SIG-M5 (cell line): ENCODE measurements around the gene ASB10.

Experiments used
- DNase-seq: peaks from one replicate; lab custom pipeline; 2025; lab: John Stamatoyannopoulos, UW

The ASB10 gene

DNA sequence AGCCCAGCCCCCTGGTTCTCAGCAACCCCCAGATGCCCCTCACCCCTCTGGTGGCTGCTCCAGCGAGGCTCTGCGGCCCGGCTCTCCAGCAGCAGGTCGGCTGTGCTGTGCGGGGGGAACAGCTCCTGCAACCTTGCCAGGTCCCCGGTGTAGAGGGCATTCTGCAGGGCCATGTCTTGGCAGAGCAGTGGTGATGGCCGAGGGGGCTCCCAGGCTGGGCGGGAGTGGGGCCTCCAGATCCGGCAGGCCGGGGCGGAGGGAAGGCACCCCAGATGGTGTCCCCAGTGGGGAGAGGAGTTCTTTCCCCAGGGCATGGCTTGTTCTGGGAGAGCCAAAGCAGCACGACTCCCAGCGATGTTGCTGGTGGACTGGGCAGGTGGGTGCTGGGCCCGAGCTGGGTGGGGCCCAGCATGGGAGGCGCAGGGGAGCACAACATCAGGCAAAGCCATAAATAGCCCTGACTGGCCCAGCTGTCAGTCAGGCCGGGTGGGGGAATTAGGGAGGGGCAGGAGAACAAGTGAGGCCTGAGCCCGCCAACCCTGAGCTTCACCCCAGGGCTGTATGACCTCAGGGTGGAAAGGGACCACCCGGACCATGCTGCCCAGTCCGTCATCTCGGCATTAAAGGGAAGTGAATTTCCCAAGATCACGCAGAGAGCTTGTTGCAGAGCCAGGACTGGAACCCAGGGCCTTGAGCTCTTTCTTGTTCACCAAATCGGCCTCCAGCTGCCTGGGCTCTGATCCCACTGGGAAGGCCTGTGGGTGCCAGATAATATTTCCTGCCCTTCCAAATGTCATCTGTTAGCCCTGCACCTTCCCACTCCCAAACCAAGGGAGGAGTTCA lies 580 bp upstream of the ASB10 start:
- no peak for DNase-seq

GRCh38 chr7:151185762-151186639 lies 1.0 kb downstream of the ASB10 start:
- no peak for DNase-seq

DNA sequence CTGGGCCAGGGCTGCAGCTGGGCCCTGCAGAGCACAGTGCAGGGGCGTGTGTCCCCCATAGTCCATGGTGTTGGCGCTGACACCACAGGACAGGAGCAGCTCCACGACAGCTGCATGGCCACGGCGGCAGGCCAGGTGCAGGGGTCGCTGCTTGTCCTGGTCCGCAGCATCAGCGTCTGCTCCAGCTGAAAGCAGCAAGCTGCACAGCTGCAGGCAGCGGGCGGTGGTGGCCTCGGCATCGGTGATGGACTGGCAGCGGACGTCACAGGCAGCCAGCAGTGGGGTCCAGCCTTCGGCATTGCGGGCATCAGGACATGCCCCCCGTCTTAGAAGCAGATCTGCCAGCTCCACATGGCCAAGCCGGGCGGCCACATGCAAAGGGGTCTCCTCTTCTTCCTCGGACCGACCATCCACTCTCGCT lies 6.0 kb downstream of the ASB10 start:
- no peak for DNase-seq

GRCh38 chr7:151179946-151180345 lies 7.1 kb downstream of the ASB10 start:
- DNase-seq = no peak

DNA sequence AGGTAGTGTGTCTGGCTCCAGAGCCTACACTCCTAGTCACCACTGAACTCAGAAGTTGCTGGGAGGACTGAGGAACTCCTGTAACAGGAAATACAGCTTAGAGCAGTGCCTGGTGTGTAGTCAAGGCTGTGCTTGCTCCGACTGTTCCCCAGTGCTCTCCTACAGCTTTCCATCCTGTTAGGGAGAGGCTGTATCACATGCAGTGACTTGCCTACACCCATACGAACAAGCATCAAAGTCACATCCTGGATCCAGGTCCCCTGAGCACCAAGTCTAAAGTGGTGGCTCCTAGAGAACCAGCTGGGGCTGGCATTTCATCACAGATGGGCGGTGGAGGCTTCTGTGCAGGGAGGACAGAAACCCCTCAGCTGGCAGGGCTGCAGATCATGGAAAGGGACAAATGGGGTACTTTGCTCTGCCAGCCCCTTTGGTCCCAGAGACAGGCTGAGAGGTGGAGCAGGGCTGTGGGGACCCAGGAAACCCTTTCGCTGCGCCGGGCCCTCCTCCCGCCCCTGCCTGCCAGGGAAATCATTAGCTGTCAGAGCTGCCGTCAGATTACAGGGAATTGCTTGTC lies 7.7 kb downstream of the ASB10 start:
- DNase-seq = no peak

- DNase-seq = no peak
These were observed 8.2 kb downstream of the ASB10 start for GRCh38 chr7:151178831-151179230.

DNA sequence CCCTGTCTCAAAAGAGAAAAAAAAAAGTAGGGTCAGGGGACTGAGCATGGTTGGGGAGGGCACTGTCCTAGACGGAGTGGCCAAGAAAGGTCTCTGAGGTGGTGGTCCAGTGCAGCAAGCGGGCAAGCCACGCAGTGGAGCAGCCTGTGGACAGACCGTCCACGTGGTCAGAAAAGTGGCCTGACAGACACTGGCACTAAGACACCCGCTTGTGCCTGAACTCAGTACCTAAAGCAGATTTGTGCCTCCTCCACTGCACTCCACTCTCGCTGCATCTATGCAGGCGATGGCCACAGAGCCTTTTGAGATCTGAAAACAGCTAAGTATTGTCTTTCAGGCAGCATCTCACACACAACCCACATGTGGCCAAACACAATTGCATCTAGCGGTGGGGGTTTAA lies 8.8 kb downstream of the ASB10 start:
- DNase-seq = no peak

DNA sequence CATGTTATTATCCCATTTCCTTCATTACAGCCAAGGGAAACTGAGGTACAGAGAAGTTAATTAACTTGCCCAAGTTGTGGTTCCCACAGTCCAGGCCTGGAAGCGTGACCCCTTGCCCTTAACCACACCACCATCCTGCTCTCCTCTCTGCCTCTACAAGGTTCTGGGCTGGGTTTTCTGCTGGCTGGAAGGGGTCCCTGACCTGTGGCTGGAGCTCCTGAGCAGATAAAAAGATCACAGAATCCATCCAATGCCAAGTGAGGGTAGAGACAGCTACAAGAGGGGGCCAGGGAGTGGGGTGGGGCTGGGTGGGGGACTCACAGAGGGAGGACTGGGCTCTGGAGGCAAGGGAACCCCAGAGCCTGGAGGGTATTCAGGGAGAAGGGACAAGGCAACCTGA lies 9.7 kb downstream of the ASB10 start:
- DNase-seq = no peak

DNA sequence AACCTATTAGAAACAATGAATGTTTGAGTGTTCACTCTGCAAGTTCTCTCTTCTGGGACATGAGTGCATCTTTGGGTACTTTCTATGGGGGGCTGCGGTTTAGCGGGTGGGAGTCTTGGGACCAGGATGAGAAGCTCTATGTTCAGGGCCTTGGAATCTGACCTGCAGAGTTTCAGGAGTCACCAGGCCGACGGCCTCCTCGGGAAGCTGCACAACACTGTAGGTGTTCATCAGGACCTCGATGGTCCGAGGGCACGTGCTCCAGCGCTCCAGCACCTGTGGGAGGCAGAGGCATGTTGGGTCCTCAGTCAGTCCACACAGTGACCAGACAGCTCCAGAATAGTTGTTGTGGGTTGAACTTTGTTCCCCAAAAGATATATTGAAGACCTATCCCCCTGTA lies 10.6 kb downstream of the ASB10 start:
- no peak for DNase-seq

DNA sequence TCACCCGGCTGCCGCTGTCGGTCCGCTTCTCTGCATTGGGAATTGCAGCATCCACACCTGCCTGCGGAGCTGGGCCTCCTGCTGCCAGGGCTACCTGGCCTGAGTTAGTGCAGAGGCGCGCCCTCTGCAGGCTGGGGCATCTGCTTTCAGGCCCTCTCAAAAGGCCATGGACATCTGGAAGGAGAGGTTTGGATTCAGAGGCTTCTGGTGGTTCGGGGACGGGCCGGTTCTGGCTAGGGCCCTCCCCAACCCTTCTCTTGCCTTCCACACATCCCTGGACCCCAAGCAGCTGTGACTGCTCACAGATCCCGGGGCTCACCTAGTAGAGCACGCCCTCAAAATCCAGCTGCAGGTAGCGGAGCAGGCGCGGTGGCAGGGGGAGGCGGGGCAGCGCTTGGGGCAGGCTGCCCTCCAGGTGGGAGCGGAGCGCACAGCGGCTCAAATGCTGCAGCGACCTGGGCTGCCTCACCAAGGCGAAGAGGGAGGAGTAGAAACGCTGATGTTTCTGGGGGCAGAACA lies 11.2 kb downstream of the ASB10 start:
- DNase-seq = no peak

DNA sequence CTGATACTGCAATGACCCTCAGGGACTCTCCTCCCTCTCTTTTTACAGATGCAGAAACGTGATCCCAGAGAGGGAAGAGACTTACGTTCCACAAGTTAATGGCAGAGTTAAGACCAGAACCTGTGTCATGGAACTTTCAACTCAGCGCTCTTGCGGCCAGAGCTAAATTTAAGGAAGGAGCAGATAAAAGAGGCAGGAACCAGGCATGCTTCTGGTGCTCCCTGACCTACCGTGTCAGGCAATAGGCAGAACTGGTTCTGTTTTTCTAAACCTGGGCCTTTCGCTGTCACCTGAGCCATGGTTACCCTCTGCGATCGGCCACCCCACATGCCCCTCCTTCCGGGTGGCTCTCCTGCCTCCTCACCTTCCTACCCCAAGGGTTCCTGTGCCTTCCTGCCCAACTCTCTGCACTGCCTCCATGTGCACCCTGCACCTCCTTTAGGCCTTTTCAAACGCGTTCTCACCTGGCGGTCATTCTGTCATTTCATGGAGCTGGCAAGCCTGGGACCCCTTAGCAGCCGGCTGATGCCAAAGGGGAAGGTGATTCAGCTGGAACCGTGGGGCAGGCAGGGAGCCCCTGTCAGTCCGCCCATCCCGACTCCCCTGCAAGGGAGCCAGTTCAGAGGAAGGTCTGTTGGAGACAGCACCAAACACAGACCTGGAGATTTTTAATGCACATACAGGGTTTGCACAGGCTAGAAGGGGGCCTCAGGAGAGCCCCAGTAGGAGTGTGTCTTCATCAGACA lies 11.8 kb downstream of the ASB10 start:
- no peak for DNase-seq

DNA sequence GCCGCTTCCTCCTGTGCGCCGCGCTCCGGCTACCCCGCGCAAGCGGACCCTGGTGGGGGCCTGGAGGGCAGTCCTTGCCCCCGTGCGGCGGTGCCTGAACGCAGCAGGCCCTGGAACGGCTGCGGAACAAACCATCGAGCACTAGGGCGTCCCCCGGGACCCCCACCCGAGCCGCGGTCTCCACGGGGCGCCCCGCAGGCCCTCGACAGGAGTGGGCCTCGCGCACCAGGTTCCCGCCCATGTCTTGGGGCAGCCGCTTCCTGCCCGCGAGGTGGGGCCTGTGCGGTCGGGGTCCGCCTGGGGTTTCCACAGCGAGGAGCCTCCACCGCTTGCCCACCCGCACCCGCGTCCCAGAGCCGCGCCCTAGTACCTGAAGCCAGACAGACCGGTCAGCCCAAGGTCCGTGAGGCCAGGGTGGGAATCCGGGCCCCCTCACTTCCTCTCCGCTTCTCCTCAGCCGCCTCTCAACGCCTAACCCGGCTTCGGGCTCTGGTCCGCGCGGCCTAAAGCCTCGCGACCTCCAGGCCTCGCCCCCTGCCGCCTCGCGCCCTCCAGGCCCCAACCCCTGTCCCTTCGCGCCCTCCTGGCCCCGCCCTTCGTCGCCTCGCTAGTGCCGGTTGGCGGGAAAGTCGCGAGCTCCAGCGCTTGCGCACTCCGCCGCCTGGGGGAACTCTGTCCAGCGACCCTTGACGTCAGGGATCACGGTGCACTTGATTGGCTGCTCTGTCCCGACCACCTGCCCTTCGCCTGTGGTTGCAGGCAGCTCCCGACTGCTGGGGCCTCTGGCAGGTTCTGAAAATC lies 12.6 kb downstream of the ASB10 start:
- no peak for DNase-seq

DNA sequence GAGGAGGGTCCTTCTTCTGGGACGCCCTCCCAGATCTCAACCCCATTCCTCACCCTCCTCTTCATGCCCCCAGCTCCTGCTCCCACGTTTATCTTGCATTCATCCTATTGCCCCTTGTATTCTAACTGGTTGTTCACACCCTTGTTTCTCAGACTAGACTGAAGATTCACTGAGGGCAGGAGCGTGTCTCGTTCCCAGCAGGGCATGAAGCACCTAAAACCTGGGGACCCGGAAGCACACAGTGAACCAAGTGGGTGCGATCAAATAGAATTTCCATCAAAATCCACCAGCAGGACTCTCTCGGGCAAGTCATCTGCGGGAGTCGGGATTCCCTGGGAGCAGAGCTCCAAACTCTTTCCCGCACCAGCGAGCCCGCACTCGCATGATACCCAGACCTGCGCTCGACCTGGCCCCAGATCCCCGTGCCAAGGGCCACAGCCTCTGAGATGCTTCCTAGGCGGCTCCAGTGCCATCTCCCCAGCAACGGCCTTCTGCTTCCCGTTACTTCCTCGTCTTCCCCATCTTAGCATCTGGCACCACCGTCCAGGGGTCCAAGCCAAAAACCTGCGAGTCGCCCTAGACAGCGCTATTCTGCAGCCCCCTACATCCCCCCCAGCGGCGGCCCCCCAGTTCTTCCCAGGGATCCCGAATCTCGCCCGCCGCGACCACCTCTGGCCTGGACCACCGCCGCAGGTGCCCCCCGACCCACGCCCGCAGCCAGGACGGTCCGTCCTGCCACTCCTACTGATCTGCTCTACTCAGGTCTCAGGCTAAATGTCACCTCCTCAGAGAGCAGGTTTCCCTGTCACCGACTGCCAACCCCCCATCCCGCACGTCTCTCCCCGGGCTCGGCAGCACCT lies 13.4 kb downstream of the ASB10 start:
- DNase-seq = no peak

DNA sequence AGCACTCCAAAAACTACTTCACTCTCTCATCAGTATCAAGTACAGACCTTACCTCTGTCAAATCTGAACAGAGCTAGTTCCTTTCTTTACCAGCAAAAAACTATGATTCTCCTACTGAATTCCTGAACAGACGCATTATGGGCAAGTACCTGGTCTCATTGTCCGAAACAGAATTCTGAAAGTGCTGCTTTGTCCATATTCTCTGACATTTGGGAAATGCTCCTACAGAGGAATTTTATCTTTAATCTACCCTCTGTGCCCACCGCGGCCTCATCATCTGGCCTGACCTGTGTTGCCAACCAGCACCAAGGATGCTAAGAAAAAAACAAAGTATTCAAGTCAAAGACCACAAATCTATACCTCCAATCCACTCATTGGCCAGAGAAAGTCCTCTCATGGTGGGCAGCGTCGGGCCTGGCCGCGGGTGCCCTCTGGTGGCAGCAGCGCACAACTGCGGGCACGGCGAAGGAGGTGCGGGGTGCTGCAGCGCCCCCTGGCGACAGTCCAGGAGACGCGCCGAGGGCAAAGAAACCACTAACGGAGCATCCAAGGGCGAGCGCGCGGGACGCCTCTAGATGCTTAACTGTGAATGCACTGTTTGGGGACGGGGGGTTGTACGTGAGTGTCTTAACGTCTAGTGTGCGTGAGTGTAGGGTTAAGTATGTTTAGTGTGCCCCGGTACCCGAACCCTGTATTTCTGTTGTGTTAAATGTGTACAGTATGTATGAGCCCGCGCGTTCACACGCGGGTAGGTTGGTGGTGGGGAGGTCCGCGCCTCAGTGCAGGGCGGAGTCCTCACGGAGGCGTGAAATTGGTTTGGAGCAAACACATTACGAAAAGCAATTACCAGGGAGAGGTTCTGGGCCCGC lies 14.5 kb downstream of the ASB10 start:
- no peak for DNase-seq

GRCh38 chr7:151168787-151169162 lies 18.3 kb downstream of the ASB10 start:
- DNase-seq = no peak

GRCh38 chr7:151168003-151168786 lies 18.9 kb downstream of the ASB10 start:
- DNase-seq = no peak

DNA sequence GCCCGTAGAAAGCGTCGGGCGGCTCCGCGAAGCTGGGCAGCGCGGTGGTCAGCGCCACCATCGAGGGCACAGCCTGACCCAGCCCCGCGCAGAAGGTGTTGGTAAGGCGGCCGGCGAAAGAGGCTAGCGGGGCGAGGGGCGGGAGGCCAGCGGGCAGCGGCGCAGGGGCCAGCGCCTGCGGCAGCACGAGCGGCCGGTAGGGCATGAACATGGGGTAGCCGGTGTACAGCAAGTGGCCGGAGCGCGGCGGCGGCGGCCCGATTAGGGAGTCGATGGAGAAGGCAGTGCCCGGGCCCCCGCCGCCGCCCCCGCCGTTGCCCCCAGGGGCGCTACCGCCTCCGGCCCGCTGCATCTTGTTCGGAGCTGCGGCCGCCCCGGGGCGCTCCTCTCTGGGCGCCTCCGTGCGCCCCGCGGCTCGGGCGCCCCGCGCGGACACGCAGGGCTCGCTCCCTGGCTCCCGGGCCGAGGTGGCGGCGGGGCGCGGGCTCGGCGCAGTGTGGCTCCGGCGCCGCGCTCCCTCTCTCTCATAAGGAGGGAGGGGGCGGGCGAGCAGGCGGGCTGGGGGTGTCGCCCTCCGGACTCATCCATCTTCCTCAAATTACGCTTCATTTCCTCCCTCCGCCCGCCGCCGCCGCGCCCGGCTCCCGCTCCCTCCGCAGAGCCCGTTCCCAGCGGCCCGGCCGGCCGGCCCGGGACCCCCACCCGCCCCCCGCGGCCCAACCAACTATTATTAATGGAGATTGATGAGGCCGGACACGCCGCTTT lies 19.7 kb downstream of the ASB10 start, which contains the start of gene GBX1:
Gene GBX1 (minus strand): TSS at position 498 of the 765 bp plus-strand sequence. CDS start 146 bp downstream, at position 352.
- DNase-seq = no peak
